ENCODE data around the gene STK10. TPM values are rescaled to one million over a fixed set of nuclear protein-coding genes. Genes with fewer than 3 reads are reported as not detected.

STK10 gene
- total RNA-seq, 1 experiment from 2014 or later, result 22.9 TPM

DNA sequence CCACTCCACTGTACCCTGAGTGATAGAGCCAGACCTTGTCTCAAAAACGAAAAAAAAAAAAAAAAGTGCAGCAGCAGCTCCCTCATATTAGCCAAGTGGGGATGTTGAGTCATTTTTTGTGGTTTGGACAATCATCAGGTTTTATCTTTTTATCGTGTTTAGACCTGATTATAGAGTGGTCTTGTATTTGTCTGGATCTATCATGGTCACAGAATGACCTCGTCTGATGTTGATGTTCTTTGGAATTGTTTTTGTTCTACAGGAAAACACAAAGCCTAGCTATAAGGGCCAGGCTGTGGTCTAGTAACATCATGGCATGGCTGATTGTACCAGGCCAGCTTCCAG is 179.9 kb downstream of the STK10 start:
- RAD21 ChIA-PET (ENCODE audit: low non-redundant PET in 1 of 2, low total read pairs in 2 of 2, uncharacterized antibody in 2 of 2, unreplicated experiment in 2 of 2), result no interaction called here
- no peak overlapping the region for H3K9ac ChIP-seq (ENCODE audit: low read length)
- peaks cover 12% of the 10 kb centered on the region; the same call in 1 of the 2 replicates for H4K20me1 ChIP-seq (ENCODE audit: insufficient read depth)
- no peak for ATAC-seq
- CTCF ChIA-PET, result interaction anchor here (1.1 to 3.8 kb wide), 2 partner anchors 96 to 180 kb away, joined by 3 to 24 read pairs; partner anchors contain the start of gene STK10
- H3K36me3 ChIP-seq (ENCODE audit: control insufficient read depth in 1 of 2, insufficient read depth in 2 of 2, low read length in 2 of 2), result no peaks in the 10 kb centered on the region
- H3K27ac ChIP-seq (ENCODE audit: low read depth, low read length), result no peak overlapping the region
- no peaks in the 10 kb centered on the region for H3K27me3 ChIP-seq (ENCODE audit: insufficient read depth, low read length)
- POLR2A ChIA-PET, result no interaction called here
- peak overlapping the region; percentile 78 to 99 for H3K4me3 ChIP-seq (replicated peaks in 1 of 2; ENCODE audit: low read depth in 1 of 2, low read length in 2 of 2)
- no TSS peak for BruUV-seq (replicated peaks)
- no peak overlapping the region for H2AFZ ChIP-seq (ENCODE audit: low read depth, low read length, poor library complexity, severe bottlenecking)
- H3K9me2 ChIP-seq (ENCODE audit: insufficient read depth), result no peaks in the 10 kb centered on the region
- H3K79me2 ChIP-seq (ENCODE audit: insufficient read depth, low read length), result peaks cover 42% of the 10 kb centered on the region
- peak overlapping the region; percentile 89 for H3K4me2 ChIP-seq (ENCODE audit: low read length)
- intact Hi-C loops (cut with micrococcal nuclease), result loop anchor here (10.0 kb wide), 1 partner anchor 287 kb away; no protein-coding TSS in a partner anchor
- H3K9me3 ChIP-seq (ENCODE audit: control insufficient read depth in 1 of 2, insufficient read depth in 1 of 2, low read depth in 1 of 2, low read length in 2 of 2), result no peaks in the 10 kb centered on the region
- H3K4me1 ChIP-seq (ENCODE audit: control insufficient read depth in 1 of 2, insufficient read depth in 2 of 2, low read length in 2 of 2), result peaks cover 9 to 33% of the 10 kb centered on the region in 2 experiments; a peak in 3 of 4 replicates
- TF ChIP-seq POLR2A (IDR thresholded peaks at IDR 0.05; ENCODE audit: borderline replicate concordance, extremely low read depth, insufficient read depth, insufficient read length), result no peak
- TF ChIP-seq, protein P1, sequence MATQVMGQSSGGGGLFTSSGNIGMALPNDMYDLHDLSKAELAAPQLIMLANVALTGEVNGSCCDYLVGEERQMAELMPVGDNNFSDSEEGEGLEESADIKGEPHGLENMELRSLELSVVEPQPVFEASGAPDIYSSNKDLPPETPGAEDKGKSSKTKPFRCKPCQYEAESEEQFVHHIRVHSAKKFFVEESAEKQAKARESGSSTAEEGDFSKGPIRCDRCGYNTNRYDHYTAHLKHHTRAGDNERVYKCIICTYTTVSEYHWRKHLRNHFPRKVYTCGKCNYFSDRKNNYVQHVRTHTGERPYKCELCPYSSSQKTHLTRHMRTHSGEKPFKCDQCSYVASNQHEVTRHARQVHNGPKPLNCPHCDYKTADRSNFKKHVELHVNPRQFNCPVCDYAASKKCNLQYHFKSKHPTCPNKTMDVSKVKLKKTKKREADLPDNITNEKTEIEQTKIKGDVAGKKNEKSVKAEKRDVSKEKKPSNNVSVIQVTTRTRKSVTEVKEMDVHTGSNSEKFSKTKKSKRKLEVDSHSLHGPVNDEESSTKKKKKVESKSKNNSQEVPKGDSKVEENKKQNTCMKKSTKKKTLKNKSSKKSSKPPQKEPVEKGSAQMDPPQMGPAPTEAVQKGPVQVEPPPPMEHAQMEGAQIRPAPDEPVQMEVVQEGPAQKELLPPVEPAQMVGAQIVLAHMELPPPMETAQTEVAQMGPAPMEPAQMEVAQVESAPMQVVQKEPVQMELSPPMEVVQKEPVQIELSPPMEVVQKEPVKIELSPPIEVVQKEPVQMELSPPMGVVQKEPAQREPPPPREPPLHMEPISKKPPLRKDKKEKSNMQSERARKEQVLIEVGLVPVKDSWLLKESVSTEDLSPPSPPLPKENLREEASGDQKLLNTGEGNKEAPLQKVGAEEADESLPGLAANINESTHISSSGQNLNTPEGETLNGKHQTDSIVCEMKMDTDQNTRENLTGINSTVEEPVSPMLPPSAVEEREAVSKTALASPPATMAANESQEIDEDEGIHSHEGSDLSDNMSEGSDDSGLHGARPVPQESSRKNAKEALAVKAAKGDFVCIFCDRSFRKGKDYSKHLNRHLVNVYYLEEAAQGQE (IDR thresholded peaks at IDR 0.05; ENCODE audit: low read depth), result no peak
- TF ChIP-seq TCF7L2 (IDR thresholded peaks at IDR 0.05; ENCODE audit: borderline replicate concordance, extremely low read depth, insufficient read depth, insufficient read length), result no peak
- TF ChIP-seq, protein P2, sequence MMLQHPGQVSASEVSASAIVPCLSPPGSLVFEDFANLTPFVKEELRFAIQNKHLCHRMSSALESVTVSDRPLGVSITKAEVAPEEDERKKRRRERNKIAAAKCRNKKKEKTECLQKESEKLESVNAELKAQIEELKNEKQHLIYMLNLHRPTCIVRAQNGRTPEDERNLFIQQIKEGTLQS (IDR thresholded peaks at IDR 0.05), result no peak
- TF ChIP-seq EGR1 (IDR thresholded peaks at IDR 0.05; ENCODE audit: low read depth), result no peak
- TF ChIP-seq EZH2 (IDR thresholded peaks at IDR 0.05), result no peak
- no peak for TF ChIP-seq CEBPB (IDR thresholded peaks at IDR 0.05; ENCODE audit: low read depth)
- no peak for TF ChIP-seq EZH2phosphoT487 (IDR thresholded peaks at IDR 0.05; ENCODE audit: borderline replicate concordance)
- TF ChIP-seq CBX3 (IDR thresholded peaks at IDR 0.05; ENCODE audit: low read depth), result no peak
- no peak for TF ChIP-seq YY1 (IDR thresholded peaks at IDR 0.05; ENCODE audit: extremely low read depth, insufficient replicate concordance, low read depth, low read length)
- no peak for TF ChIP-seq JUND (IDR thresholded peaks at IDR 0.05)
- DNase-seq (ENCODE audit: low read depth, low spot score), result no peak
